ENCODE results near the gene LY6G5C. TPM values are rescaled to one million over a fixed set of nuclear protein-coding genes. Genes with fewer than 3 reads are reported as not detected.

Gene LY6G5C
- total and polyA plus RNA-seq, 9 donors = 1.2 to 3.7 (median 2.2) TPM; not detected in 1

DNA sequence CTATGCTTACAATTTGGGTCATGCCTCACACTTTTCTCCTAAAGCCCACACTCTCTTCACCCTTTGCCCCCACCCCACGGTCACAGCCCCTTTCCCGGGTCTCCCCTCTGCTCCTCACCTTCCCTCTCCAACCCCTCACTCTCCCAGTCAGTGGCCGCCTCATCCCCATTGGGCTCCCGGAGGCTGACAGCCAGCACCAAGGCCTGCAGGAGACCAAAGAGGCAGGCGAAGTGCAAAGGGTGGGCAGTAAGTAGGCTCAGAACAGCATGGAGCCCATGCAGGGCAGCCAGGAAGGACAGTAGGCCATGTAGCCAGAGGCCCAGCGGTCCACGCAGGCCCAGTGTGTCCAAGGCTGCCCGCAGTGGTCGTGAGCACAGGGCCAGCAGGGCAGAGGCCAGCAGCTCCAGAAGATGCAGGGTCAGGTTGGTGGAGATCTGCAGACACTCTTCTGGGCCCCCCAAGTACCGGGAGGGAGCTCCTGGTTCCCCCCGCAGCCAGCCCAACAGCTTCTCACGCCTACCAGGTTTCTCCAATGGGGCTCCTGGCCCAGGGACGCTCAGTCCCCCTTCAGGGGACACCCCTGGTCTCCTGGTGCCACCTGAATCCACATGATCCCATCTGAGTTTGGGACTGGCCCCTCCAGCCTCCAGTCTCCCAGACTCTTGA, 21.8 kb downstream of the LY6G5C start:
- Histone ChIP-seq H3K4me1 (ENCODE audit: insufficient read depth) (peaks cover 23% of the 10 kb centered on the region), H3K36me3 (no peaks in the 10 kb centered on the region), H3K27me3 (no peaks in the 10 kb centered on the region), H3K9me3 (no peaks in the 10 kb centered on the region), H3K4me3 (peak overlapping the region; percentile 86), H3K27ac (peak overlapping the region; percentile 27 to 55)
- 70 to 76% (median 74%) methylated on average over 13 of the region's 13 CpGs for WGBS, 3 donors
- TF ChIP-seq, protein P1, sequence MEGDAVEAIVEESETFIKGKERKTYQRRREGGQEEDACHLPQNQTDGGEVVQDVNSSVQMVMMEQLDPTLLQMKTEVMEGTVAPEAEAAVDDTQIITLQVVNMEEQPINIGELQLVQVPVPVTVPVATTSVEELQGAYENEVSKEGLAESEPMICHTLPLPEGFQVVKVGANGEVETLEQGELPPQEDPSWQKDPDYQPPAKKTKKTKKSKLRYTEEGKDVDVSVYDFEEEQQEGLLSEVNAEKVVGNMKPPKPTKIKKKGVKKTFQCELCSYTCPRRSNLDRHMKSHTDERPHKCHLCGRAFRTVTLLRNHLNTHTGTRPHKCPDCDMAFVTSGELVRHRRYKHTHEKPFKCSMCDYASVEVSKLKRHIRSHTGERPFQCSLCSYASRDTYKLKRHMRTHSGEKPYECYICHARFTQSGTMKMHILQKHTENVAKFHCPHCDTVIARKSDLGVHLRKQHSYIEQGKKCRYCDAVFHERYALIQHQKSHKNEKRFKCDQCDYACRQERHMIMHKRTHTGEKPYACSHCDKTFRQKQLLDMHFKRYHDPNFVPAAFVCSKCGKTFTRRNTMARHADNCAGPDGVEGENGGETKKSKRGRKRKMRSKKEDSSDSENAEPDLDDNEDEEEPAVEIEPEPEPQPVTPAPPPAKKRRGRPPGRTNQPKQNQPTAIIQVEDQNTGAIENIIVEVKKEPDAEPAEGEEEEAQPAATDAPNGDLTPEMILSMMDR (IDR thresholded peaks at IDR 0.05) = no peak
- TF ChIP-seq POLR2A (IDR thresholded peaks at IDR 0.05) = no peak
- DNase-seq = no peak
- intact Hi-C loops (cut with DNase I) = no loop called here

DNA sequence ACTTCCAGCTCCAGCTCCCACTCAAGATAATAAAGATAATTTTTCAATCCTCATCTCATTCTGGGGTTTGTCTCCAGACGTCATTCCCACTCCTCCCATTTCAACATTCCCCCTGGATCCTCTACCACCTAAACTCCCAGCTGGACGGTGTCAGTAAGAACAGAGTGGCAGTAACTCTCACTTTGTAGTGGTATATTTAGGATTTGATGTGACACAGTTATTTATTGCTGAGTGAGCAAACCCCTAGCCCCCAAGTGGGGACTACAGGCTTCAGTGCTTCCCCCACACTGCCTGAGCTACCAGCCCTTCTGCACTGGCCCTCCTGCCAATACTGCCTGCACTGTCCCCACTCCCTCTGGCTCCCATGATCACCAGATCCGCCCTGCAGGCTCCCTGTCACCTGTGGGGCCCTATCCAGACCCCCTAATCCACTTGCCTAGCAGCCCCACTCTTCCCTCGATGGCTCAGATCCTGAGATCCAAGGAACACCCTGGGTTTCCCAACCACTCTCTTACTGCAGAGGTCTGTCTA, 22.6 kb downstream of the LY6G5C start:
- WGBS, 3 donors = 70 to 75% (median 72%) methylated on average over 4 of the region's 4 CpGs
- no peak overlapping the region for H3K4me3 ChIP-seq
- DNase-seq = no peak
- no peak overlapping the region for H3K27ac ChIP-seq
- intact Hi-C loops (cut with DNase I) = no loop called here
- no peak for TF ChIP-seq POLR2A (IDR thresholded peaks at IDR 0.05)
- no peak for TF ChIP-seq EP300 (IDR thresholded peaks at IDR 0.05)
- TF ChIP-seq, protein P1 (IDR thresholded peaks at IDR 0.05) = no peak
- H3K27me3 ChIP-seq = no peaks in the 10 kb centered on the region
- peaks cover 20% of the 10 kb centered on the region for H3K4me1 ChIP-seq (ENCODE audit: insufficient read depth)
- H3K36me3 ChIP-seq = no peaks in the 10 kb centered on the region
- H3K9me3 ChIP-seq = no peaks in the 10 kb centered on the region

DNA sequence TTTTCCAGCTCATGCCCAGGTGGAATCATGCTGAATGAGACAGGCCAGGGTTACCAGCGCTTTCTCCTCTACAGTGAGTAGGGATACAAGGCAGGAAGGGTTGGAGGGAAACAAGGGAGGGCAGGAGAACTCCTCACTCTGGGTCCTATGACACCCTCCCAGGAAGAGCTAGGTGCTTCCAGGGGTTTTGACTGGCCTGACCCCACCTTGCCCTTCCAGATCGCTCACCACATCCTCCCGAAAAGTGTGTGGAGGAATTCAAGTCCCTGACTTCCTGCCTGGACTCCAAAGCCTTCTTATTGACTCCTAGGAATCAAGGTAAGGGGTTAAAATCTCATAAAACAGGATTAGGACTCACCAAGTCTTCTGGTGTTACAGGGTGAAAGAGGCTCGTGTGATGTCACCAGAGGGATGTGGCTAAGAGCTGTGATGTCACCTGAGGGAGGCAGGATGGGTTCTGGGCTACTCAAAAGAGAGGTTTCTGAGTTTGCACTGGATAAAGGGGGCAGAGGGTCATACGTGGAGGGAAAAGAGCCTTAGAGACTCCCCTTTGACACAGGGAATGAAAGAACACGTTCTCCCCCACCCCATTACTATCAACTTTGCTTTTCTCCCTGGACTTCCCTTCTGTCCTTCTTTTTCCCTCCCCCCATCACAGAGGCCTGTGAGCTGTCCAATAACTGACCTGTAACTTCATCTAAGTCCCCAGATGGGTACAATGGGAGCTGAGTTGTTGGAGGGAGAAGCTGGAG, 23.3 kb downstream of the LY6G5C start:
- no peaks in the 10 kb centered on the region for H3K27me3 ChIP-seq
- TF ChIP-seq, protein P1 (IDR thresholded peaks at IDR 0.05) = no peak
- TF ChIP-seq POLR2A (IDR thresholded peaks at IDR 0.05) (no peak), EP300 (IDR thresholded peaks at IDR 0.05) (no peak)
- no peak overlapping the region for H3K27ac ChIP-seq

DNA sequence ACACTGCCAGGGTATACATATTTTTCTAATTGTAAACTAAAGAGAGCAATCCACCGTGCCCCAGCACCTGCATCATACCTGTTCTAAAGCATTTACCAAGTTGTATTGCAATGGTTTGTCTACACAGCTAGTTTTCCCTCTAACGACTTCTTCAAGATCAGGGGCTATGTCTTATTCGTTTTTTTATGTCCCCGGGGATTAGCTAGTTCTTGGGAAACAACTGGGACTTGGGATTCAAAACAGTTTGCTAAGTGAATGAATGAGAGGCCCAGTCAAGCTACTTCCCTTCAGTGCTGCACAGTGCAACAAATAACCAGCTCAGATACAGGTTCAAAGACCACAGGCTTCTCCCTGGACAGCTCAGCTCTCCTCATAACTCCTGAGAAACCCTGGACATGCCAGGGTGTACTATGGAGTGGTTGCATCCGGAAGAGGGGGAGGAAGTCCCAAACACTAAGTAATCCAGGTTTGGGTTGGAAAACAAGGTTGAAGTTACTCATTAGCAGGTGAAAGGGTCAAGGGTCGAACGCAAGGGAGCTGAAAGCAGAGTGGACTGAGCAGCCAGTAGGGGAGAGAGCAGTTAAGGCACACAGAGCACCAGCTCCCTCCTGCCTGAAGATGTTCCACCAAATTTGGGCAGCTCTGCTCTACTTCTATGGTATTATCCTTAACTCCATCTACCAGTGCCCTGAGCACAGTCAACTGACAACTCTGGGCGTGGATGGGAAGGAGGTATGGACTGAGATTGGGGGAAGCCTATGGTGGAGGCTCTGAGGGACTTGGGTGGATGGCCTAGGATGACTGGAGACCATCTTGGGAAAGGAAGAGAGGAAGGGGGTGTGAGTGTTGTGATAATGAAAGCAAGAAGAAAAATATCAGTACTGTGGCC, 25.3 kb downstream of the LY6G5C start, which contains the start of gene APOM:
Gene APOM, plus strand, starts transcription at position 546 of the 889 bp plus-strand sequence. Its CDS starts 73 bp downstream, at position 619.
- DNase-seq = no peak
- Histone ChIP-seq H3K27me3 (no peaks in the 10 kb centered on the region), H3K9me3 (no peaks in the 10 kb centered on the region), H3K27ac (no peak within 1 kb of the TSS), H3K4me3 (no peak within 1 kb of the TSS), H3K4me1 (ENCODE audit: insufficient read depth) (peaks cover 15% of the 10 kb centered on the region), H3K36me3 (no peaks in the 10 kb centered on the region)
- intact Hi-C loops (cut with DNase I) = no loop called here
- 76 to 84% (median 82%) methylated on average over 8 of the region's 8 CpGs for WGBS, 3 donors
- no peak for TF ChIP-seq EP300 (IDR thresholded peaks at IDR 0.05)
- TF ChIP-seq, protein P1 (IDR thresholded peaks at IDR 0.05) = no peak
- TF ChIP-seq POLR2A (IDR thresholded peaks at IDR 0.05) = no peak

More for the DNA sequence above, 23.3 kb downstream of the LY6G5C start:
- 69 to 73% (median 71%) methylated on average over 6 of the region's 6 CpGs for WGBS, 3 donors
- no peak for DNase-seq
- no peak overlapping the region for H3K4me3 ChIP-seq
- no peaks in the 10 kb centered on the region for H3K9me3 ChIP-seq
- no peaks in the 10 kb centered on the region for H3K36me3 ChIP-seq
- intact Hi-C loops (cut with DNase I) = no loop called here
- peaks cover 16% of the 10 kb centered on the region for H3K4me1 ChIP-seq (ENCODE audit: insufficient read depth)

All from ovary (tissue), 9 donors.